Ectodermal cell (in vitro differentiated cells): ENCODE results near the gene CNTN6. TPM values are rescaled to one million over a fixed set of nuclear protein-coding genes. Genes with fewer than 3 reads are reported as not detected.

Experiments used
- H3K27ac ChIP-seq: 2 replicates; pipeline ENCODE4 v1.7.0; 2013; ENCODE audit warnings: mild to moderate bottlenecking, low read depth, low read length; ENCODE audit not compliant: insufficient read depth, poor library complexity, severe bottlenecking
- H3K27me3 ChIP-seq: 2 replicates; pipeline ENCODE4 v1.7.0; 2013; ENCODE audit warnings: mild to moderate bottlenecking, low read length; ENCODE audit not compliant: insufficient read depth, control insufficient read depth, poor library complexity, severe bottlenecking
- H3K36me3 ChIP-seq: one replicate; pipeline ENCODE4 v1.7.0; 2013; ENCODE audit warnings: low read length; ENCODE audit not compliant: control insufficient read depth, insufficient read depth
- H3K4me1 ChIP-seq: one replicate; pipeline ENCODE4 v1.7.0; 2013; ENCODE audit warnings: low read length; ENCODE audit not compliant: control insufficient read depth, insufficient read depth
- H3K4me3 ChIP-seq: 2 replicates; pipeline ENCODE4 v1.7.0; 2013; ENCODE audit warnings: low read depth, low read length, control low read depth; ENCODE audit not compliant: insufficient read depth
- H3K9me3 ChIP-seq: 2 replicates; pipeline ENCODE4 v1.7.0; 2013; ENCODE audit warnings: mild to moderate bottlenecking, low read length, moderate library complexity; ENCODE audit not compliant: control insufficient read depth
- WGBS, 2 experiments: methylation state at CpG; one replicate each; pipeline ENCODE4 v1.1.7; 2013; ENCODE audit warnings: missing lambda C conversion rate in 2 of 2; 5-methylcytosine and 5-hydroxymethylcytosine counted together
- polyA plus RNA-seq, 4 experiments: library from polyadenylated mRNA; stranded (reverse); fragments of 50-300 nt; gene quantifications; one replicate each; pipeline ENCODE4 v1.2.3, GENCODE V29; 2013

The CNTN6 gene
- 1.5 TPM for polyA plus RNA-seq (2013, experiment 1 of 4)
- 1.8 TPM for polyA plus RNA-seq (2013, experiment 2 of 4)
- 1.4 TPM for polyA plus RNA-seq (2013, experiment 3 of 4)
- 1.1 TPM for polyA plus RNA-seq (2013, experiment 4 of 4)

GRCh38 chr3:1092771-1093170, at the start of gene CNTN6:
Gene CNTN6, plus strand, starts transcription at chr3:1093024. Its CDS starts 54,985 bp downstream, at chr3:1148009.
- Histone ChIP-seq H3K27ac (peak within 1 kb of the TSS; percentile 38), H3K4me3 (peak within 1 kb of the TSS; percentile 4)
- 57 to 60% methylated on average over 7 of the region's 7 CpGs for WGBS, 2 experiments

GRCh38 chr3:1048558-1048957, 44.3 kb upstream of the CNTN6 start:
- no peaks in the 10 kb centered on the region for H3K4me1 ChIP-seq
- H3K27ac ChIP-seq, result no peak overlapping the region
- H3K4me3 ChIP-seq, result no peak overlapping the region
- peaks cover 3% of the 10 kb centered on the region for H3K9me3 ChIP-seq
- no peaks in the 10 kb centered on the region for H3K36me3 ChIP-seq
- no peaks in the 10 kb centered on the region for H3K27me3 ChIP-seq
- WGBS, 2 experiments, result 50% methylated on average over 1 of the region's 2 CpGs; no CpG with 5 or more reads in 1 of the 2 experiments

More at GRCh38 chr3:1092771-1093170, at the start of gene CNTN6:
- H3K9me3 ChIP-seq, result no peaks in the 10 kb centered on the region
- no peaks in the 10 kb centered on the region for H3K36me3 ChIP-seq
- no peaks in the 10 kb centered on the region for H3K4me1 ChIP-seq
- H3K27me3 ChIP-seq, result no peaks in the 10 kb centered on the region

- Histone ChIP-seq H3K9me3 (no peaks in the 10 kb centered on the region), H3K4me1 (no peaks in the 10 kb centered on the region), H3K27me3 (no peaks in the 10 kb centered on the region), H3K4me3 (no peak overlapping the region), H3K27ac (no peak overlapping the region), H3K36me3 (no peaks in the 10 kb centered on the region)
- WGBS, 2 experiments, result 86 to 87% methylated on average over 3 of the region's 3 CpGs
Measured at GRCh38 chr3:1055870-1056269, 37.0 kb upstream of the CNTN6 start.

- no peaks in the 10 kb centered on the region for H3K4me1 ChIP-seq
- H3K9me3 ChIP-seq, result no peaks in the 10 kb centered on the region
- H3K27ac ChIP-seq, result no peak overlapping the region
- H3K27me3 ChIP-seq, result no peaks in the 10 kb centered on the region
- H3K4me3 ChIP-seq, result no peak overlapping the region
- H3K36me3 ChIP-seq, result no peaks in the 10 kb centered on the region
Measured at GRCh38 chr3:1056744-1057143, 36.1 kb upstream of the CNTN6 start.

GRCh38 chr3:1057436-1057835, 35.4 kb upstream of the CNTN6 start:
- no peaks in the 10 kb centered on the region for H3K36me3 ChIP-seq
- no peaks in the 10 kb centered on the region for H3K9me3 ChIP-seq
- no peaks in the 10 kb centered on the region for H3K27me3 ChIP-seq
- H3K27ac ChIP-seq, result no peak overlapping the region
- no peak overlapping the region for H3K4me3 ChIP-seq
- H3K4me1 ChIP-seq, result no peaks in the 10 kb centered on the region
- no CpG with 5 or more reads among the region's 1 CpG for WGBS, 2 experiments

GRCh38 chr3:1068985-1069384, 23.8 kb upstream of the CNTN6 start:
- 90 to 100% methylated on average over 4 of the region's 4 CpGs for WGBS, 2 experiments
- Histone ChIP-seq H3K4me3 (no peak overlapping the region), H3K9me3 (no peaks in the 10 kb centered on the region), H3K4me1 (no peaks in the 10 kb centered on the region), H3K27ac (no peak overlapping the region), H3K27me3 (no peaks in the 10 kb centered on the region), H3K36me3 (no peaks in the 10 kb centered on the region)

GRCh38 chr3:1072041-1072440, 20.8 kb upstream of the CNTN6 start:
- no peak overlapping the region for H3K27ac ChIP-seq
- H3K4me1 ChIP-seq, result no peaks in the 10 kb centered on the region
- 84 to 88% methylated on average over 3 to 5 of the region's 5 CpGs for WGBS, 2 experiments
- no peak overlapping the region for H3K4me3 ChIP-seq
- H3K27me3 ChIP-seq, result no peaks in the 10 kb centered on the region
- no peaks in the 10 kb centered on the region for H3K9me3 ChIP-seq
- H3K36me3 ChIP-seq, result no peaks in the 10 kb centered on the region

- H3K4me3 ChIP-seq, result no peak overlapping the region
- H3K36me3 ChIP-seq, result no peaks in the 10 kb centered on the region
- H3K4me1 ChIP-seq, result no peaks in the 10 kb centered on the region
- H3K27me3 ChIP-seq, result no peaks in the 10 kb centered on the region
- H3K9me3 ChIP-seq, result peaks cover 2% of the 10 kb centered on the region
- no peak overlapping the region for H3K27ac ChIP-seq
Measured at GRCh38 chr3:1079662-1080061, 13.2 kb upstream of the CNTN6 start.

GRCh38 chr3:1082108-1082507, 10.7 kb upstream of the CNTN6 start:
- Histone ChIP-seq H3K27me3 (no peaks in the 10 kb centered on the region), H3K27ac (no peak overlapping the region), H3K4me3 (no peak overlapping the region), H3K4me1 (no peaks in the 10 kb centered on the region), H3K9me3 (peaks cover 2% of the 10 kb centered on the region), H3K36me3 (no peaks in the 10 kb centered on the region)
- WGBS, 2 experiments, result 54 to 55% methylated on average over 2 of the region's 2 CpGs

GRCh38 chr3:1087066-1087560, 5.7 kb upstream of the CNTN6 start:
- Histone ChIP-seq H3K27me3 (no peaks in the 10 kb centered on the region), H3K36me3 (no peaks in the 10 kb centered on the region), H3K4me3 (no peak overlapping the region), H3K9me3 (peaks cover 2% of the 10 kb centered on the region), H3K27ac (no peak overlapping the region), H3K4me1 (no peaks in the 10 kb centered on the region)
- 80 to 87% methylated on average over 3 of the region's 3 CpGs for WGBS, 2 experiments

- Histone ChIP-seq H3K9me3 (peaks cover 2% of the 10 kb centered on the region), H3K4me1 (no peaks in the 10 kb centered on the region), H3K4me3 (no peak overlapping the region), H3K27me3 (no peaks in the 10 kb centered on the region), H3K27ac (no peak overlapping the region), H3K36me3 (no peaks in the 10 kb centered on the region)
- 80 to 87% methylated on average over 1 of the region's 1 CpG for WGBS, 2 experiments
Measured at GRCh38 chr3:1088503-1088902, 4.3 kb upstream of the CNTN6 start.
